GM21529 (cell line): ENCODE measurements around the gene DNAJC15.

Source experiments
- ATAC-seq: cut with Tn5 transposase; IDR thresholded peaks from one replicate; pipeline ENCODE4 v1.9.1; 2021; ENCODE audit not compliant: unreplicated experiment

DNAJC15 gene

GRCh38 chr13:43150369-43151207, 127.2 kb downstream of the DNAJC15 start:
- ATAC-seq, result no peak

GRCh38 chr13:43153436-43154090, 130.2 kb downstream of the DNAJC15 start:
- no peak for ATAC-seq

GRCh38 chr13:43154156-43154651, 130.8 kb downstream of the DNAJC15 start:
- ATAC-seq, result no peak

GRCh38 chr13:43154839-43155238, 131.5 kb downstream of the DNAJC15 start:
- ATAC-seq, result no peak

GRCh38 chr13:43156916-43157315, 133.5 kb downstream of the DNAJC15 start:
- no peak for ATAC-seq

- ATAC-seq, result no peak
Observed at GRCh38 chr13:43157796-43158195, 134.4 kb downstream of the DNAJC15 start.

GRCh38 chr13:43158516-43158915, 135.1 kb downstream of the DNAJC15 start:
- no peak for ATAC-seq

- ATAC-seq, result no peak
Observed at GRCh38 chr13:43159026-43159461, 135.7 kb downstream of the DNAJC15 start.
